NCI-H524 (cell line): ENCODE results near the gene C1QTNF3.
"Not testable (repeated sequence)": the region's sequence is repeated elsewhere in the genome, so short reads cannot be mapped to it uniquely, and the experiment has no call there.

Source experiments
- DNase-seq, 2 experiments: peaks; one replicate each; lab custom pipeline; 2025; lab: John Stamatoyannopoulos, UW

Gene C1QTNF3

DNA sequence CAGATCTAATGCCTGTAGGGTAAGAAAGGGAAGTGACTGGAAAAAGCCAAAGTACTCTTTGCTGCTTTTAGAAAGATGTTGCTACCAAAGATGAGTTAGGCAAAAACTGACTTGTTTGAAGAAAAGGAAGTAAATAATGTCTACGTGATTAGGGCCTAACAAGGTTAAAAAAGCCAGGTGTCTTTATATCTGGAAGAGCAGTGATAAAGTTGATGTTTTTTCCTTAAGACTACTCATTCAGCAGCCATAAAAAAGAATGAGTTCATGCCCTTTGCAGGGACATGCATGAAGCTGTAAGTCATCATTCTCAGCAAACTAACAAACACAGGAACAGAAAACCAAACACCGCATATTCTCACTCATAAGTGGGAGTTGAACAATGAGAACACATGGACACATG lies 21.7 kb downstream of the C1QTNF3 start:
- no peak for DNase-seq

DNA sequence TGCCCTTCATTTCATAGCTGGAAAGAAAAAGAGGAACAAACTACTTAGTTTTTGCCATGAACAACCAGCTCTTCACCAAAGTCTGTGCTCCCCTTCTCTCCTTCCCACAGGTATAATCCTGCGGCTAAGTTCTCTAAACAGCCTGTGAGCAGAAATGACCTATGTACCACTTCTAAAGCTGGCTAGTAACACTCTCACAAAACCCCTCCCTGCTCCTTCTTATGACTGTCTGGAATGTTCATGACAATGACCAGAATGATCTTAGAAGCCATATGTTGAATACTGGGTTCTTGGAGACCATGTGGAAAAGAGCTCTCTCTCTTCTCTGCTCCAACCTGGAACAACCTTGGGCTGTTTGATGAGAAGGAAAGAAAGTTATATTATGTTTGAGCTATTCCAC lies 22.3 kb downstream of the C1QTNF3 start:
- DNase-seq: no peak

DNA sequence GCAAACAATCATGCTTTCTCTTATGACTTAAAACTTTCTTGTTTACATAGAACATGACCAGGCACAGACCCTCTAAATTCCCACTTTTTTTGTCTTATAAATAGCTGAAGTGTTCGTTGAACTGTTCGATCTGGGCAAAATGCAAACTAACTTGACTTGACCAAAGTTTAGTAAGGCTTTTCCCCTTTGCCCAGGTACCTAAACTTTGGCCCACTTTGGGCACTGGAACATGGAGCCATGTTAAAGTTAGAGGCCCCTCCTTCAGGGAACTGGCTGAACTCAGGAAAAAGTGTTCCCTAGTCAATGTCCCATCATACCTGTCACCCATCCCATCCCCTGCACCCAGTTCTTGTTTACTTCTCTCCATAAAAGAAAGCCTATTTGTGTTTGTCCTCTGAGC lies 25.8 kb downstream of the C1QTNF3 start:
- DNase-seq: no peak

DNA sequence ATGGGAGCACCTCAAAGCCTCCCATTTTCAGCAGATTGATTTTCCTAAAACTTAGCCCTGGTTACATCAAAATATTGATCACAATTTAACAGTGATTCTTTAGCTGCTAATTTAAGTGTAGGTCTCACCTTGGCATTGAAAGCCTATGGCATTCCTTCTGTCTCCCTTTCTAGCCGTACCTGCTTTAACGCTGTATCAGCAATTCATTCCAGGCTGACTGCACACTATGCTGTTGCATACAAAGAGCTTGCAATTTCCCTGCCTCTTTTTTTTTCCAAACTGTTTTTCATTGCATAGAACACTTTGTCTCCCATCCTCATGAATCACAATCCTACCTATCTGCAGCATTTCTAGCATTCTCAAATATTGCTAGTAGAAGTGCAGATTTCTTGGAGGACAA lies 26.3 kb downstream of the C1QTNF3 start:
- DNase-seq: no peak

DNA sequence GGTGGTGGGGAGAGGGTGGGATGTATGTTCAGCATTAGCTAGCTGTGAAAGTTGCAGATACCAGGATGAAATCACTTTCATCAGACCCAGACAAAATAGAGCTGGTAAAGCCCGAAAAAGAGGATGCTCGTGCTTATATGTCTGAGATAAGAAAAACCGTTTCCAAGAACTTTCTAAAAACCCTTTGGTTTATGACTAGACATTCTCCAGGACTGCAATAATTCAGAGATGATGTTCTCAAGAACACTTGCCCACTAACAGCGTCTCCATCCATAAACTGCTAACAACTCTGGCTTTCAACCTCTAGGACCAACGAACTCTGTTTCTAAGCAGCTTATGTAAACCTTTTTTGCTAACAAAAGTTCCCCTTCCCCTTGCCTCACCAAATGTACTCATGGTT lies 26.8 kb downstream of the C1QTNF3 start:
- no peak for DNase-seq

DNA sequence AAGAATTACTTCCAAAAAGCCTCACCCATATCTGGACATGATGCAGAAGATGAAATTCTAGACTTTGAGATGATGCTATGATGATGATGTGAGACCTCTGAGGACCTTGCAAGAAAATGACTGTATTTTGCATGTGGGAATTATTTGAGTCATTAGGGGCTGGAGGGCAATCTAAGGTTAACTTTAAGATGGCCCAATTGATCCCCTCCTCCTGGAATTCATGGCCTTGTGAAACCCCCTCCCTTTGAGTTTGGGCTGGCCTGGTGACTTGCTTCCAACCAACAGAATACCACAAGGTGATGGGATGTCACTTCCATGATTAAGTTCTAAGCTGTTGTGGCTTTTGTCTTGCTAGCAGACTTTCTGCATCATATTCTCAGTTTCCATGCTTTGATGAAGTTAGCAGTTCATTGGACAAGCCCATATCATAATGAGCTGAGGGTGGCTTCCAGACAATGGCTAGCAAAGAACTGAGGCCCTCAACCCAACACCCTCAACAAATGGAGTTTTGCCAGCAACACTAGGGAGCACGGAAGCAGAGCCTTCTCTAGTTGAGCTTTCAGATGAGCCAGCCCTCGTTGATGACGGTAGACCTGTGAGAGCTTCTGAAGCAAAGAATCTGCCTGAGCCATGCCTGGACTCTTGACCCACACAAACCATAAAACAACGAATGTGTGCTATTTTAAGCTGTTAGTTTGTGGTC lies 27.7 kb downstream of the C1QTNF3 start:
- no peak for DNase-seq

DNA sequence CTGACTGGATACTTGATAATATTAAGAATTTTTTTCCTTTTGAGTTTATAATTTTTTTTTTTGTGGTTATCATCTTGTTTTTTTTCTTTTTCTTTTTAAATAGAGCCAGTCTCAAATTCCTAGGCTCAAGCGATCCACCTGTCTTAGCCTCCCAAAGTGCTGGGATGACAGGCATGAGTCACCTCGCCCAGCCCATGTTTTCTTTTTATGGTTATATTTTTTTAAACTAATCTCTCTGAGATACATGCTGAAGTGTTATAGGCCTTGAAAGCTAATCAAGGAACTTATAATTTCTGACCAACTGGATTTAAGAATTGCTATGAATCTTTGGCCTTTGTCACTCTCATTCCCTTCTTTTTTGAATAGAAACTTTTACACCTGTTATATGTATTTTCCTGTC lies 28.4 kb downstream of the C1QTNF3 start:
- DNase-seq: no peak

DNA sequence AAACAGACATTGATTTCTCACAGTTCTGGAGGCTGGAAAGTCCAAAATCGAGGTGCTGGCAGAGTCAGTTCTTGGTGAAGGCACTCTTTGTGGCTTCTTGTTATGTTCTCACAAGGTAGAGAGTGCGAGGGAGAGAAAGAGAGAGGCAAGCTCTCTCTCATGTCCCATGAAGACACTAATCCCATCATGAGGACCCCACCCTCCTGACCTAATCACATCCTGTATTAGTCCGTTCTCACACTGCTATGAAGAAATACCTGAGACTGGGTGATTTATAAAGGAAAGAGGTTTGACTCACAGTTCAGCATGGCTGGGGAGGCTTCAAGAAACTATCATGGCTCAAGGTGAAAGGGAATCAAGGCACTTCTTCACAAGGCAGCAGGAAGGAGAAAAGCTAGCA lies 29.5 kb downstream of the C1QTNF3 start:
- no peak for DNase-seq

DNA sequence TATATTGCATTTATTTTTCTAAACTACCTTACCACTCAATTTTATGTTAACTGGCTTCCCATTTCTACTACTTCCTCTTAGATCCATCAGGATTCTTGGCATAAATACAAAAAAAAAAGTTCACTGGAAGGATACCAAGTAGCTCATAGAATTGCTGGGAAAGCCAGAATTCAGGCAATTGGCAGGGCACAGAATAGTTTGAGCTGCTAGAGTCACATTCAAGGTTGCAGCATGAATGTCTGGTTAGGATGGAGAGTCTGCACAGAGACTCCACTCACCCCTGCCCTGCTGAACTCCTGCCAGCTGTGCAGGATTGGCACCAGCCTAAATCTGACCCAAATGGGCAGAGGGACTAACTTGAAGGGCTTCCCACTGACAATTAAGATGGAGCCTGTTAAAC lies 30.2 kb downstream of the C1QTNF3 start:
- no peak for DNase-seq

DNA sequence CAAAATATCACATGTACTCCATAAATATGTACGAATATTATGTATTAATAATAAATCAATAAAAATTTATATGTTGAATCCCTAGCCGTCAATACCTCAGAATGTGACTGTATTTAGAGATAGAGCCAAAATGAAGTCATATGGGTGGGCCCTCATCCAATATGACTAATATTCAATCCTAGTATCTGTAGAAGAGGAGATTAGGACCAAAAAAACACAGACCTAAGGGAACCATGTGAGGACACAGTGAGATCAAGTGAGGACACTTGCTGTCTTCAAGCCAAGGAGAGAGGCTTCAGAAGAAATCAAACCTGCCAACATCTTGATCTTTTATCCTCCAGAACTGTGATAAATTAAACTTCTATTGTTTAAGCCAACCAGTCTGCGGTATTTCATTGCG lies 31.5 kb downstream of the C1QTNF3 start:
- no peak for DNase-seq

DNA sequence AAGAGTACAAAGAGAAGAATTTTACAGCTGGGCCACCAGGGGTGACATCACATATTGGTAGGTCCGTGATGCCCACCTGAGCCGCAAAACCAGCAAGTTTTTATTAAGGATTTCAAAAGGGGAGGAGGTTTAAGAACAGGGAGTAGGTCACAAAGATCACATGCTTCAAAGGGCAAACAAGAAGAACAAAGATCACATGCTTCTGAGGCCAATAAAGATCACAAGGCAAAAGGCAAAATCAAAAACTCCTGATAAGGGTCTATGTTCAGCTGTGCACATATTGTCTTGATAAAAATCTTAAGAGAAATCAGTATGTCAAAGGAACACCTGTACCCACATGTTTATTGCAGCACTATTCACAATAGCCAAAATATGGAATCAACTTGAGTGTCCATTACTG lies 32.9 kb downstream of the C1QTNF3 start:
- DNase-seq: not testable (repeated sequence)

DNA sequence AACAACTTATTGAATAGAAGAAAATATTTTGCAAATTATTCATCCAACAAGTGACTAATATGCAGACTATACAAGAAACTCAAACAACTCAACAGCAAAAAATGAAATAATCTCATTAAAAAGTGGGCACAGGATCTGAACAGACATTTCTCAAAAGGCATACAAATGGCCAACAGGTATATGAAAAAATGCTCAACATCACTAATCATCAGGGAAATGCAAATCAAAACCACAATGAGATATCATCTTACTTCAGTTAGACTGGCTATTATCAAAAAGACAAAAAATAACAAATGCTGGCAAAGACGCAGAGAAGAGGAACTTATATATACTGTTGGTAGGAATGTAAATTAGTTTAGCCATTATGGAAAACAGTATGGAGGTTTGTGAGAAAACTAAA lies 33.4 kb downstream of the C1QTNF3 start:
- DNase-seq: no peak

DNA sequence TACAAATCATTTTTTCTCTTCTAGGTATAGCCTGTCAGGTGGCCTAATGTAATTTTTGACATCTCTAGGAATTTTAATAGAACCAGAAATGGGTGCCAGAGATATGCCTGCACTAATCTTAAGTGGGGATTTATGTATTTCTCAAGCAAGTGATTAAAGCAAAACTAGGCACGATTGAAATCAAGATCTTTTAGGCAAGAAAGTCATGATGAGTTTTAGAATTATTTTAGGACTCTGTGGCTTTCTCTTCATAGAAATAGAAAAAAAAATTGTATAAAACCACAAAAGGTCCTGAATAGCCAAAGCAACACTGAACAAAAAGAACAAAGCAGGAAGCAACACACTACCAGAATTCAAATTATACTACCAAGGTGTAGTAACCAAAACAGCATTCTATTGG lies 34.2 kb downstream of the C1QTNF3 start:
- DNase-seq: peak in 1 of 2 experiments; percentile 47

DNA sequence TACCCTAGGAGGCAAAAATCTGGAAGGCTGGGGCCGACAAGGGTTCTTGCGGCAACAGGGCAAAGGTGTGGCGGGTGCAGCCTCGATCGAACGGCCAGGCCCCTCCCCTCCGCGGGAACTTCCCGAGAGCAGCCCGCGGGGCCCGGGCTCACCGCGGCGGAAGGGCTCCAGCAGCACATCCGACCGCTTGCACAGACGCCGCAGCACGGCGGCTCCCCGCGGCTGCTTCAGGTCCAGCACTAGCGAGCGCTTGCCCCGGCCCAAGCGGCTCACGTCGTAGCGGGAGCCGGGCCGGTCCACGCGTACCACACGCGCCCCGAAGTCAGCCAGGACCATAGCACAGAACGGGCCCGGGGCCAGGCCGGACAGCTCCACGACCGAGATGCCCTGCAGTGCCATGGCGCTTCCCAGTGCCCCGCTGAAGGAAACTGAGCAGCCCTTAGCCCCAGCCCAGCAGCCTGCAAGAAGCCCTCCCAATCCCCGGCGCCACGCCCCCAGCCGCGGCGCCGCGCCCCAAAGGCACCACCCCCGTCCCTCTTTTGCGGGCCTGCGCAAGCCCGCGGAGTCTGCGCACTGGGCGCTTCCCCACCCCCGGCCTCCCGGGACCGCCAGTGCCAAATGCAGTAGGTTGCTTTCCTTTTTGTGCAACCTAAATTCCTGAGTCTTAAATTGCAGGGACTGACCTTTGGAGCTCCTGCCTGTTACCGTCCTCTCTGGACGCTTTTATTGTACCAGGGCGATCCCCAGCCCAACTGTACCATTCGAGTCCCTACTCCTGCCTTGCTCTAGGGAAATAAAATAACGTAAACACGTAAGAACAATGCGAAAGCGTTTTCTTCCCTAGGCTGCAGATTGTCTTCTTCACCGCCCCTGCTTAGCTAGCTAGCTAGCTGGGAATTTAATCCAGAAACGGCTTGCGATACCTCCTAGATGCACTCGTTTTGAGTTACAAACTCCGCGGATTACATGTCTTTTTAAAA lies 35.1 kb downstream of the C1QTNF3 start, which contains the start of gene AMACR:
AMACR (minus strand) TSS at position 430 of the 980 bp plus-strand sequence; CDS start at position 399, 31 bp downstream.
- DNase-seq: peak; percentile 96 to 97

DNA sequence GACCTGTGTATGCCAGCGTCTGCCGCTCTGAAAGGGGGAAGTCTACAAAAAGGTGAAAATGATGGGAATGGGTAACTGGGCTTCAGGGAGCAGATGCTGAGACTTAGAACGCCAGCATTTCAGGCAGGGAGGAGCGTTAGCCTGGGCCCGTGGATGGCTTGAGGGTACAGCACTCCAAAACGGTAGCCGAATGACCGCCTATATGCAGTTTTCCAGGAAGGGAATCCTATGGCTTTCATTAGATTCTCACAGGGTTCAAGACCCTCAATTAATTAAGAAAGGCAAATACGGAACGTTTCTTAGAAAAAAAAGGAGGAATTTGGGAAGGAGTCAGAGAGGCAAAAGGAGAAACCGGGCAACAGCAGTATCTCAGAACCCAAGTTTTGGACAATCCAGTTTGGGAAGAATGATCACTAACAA lies 35.8 kb downstream of the C1QTNF3 start:
- DNase-seq: peak in 1 of 2 experiments; percentile 38

DNA sequence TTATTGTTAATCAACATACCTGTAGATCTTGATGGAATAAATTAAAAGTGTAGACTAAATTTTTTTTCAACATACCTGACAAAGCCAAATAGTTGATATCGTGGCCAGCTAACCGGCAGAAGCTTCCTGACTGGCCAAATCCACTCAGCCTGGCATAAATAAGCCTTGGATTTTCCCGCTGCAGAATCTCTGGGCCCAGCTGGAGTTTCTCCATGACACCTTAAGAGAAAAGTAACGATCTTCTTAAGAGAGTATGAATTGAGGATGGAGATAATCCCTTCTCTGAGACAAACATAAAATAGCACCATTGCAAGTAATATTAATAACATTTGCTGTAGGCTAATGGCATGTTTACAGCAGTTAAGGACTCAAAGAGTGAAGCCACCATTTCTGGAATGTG lies 37.3 kb downstream of the C1QTNF3 start:
- peak in 1 of 2 experiments; percentile 28 for DNase-seq

DNA sequence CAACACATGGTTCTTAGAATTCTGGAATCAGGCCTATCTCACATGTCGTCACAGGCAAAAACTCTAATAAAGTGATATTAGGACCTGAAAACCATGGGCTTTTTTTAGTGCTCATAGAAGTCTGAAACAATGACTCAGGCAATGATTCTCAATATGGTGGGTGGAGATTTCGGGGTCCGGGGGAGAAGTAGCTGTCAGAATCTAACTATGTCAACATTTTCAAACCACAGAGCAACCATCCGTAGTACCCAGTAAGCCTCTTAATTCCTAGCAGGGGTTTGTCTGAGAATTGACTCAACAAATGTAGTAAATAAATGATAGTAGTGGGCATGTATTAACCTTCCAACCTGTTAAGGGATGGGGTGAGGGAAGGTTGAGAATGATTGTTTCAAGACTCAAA lies 37.8 kb downstream of the C1QTNF3 start:
- DNase-seq: no peak

DNA sequence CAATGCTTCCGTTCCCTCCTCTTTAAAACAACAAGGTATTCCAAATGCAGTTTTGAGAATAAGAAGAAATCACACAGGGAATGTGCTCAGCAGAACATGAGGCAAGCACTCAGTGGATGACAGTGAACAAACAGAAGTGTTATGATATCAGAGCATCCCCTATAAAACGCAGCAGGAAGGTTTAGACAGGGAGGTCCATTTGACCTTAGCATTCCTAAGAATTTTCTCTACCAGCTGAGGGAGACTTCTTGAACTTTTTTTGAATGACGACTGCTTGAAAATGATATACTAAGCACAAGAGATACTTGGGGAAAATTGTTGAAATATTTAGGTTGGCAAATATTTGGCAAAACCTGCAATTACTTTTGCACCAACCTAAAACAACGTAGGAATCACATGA lies 39.1 kb downstream of the C1QTNF3 start:
- no peak for DNase-seq

DNA sequence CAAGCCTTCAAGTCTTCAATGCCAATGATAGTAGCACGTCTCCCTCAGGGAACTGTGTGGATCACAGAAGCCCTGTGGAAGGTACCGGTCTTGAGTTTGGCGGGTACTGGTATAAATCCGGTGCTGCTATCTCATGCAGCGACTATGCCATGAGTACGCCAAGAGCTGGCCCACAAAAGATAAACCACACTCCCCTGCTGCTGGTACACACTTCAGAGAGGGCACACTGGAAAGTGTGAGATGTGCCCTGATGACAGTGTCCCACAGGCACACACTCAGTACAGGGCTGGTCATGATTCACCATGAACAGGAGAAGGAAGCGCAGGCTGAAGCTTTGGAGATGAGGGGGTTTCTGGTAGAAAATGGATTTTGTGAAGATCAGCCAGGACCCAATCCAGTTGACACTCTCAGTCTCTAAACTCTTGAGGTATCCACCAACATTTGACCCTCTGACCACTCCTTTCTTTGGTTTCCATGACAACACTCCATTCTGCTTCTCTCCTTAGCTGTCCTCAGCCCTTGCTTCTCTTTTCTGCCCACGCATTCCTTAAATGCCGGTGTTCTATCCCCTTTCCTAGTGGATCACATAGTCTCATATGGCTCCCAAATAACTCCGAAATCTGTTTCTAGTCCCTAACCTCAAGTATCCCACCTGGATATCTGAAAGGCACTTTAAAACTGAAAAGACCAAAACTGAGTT lies 40.2 kb downstream of the C1QTNF3 start:
- DNase-seq: no peak

DNA sequence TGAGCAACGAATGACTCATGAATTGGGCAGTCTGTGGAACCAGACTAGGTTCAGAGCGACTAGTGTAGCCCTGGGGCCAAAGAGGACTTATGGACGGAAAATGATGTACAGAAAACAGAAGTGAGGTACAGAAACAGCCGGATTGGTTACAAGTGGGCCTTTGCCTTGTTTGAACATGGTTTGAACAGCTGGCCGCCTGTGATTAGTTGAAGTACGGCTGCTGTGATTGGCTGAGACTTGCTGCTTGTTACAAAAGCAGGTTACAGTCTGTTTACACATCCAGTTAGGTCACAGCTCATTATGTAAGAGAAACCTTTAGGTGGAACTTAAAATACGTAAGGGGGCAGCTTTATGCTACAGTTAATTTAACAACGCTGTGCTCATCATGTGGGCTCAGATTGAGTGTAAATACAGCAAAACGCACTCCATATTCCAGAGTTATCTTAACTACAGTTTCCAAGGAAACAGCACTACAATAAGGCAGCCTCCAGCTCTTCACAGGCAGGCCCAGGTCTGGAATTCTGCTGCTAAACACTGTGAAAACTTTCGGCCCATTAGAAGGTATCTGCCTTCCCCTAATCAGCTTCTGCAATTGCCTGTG lies 41.7 kb downstream of the C1QTNF3 start:
- DNase-seq: peak; percentile 94 to 98

DNA sequence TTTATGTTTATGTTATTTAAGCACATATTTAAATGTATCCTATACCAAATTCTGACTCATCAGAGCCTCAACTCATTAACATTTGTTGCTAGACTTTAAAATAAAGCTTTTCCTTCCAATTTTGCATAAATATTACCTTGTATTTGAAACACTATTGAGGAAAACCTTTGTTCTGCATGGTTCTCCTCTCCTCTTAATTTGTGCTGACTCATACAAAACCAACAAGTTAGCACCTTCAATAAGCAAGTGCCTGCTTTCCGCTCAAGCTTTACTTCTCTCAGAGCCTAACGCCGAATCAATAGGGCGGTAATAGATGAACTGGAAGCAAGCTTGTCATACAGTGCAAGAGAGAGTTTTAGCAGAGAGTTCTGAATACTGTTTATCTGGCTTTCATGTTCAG lies 43.0 kb downstream of the C1QTNF3 start:
- no peak for DNase-seq
